Left ventricle myocardium superior (tissue), 1 donor: ENCODE data around the gene ATAD1. TPM values are rescaled to one million over a fixed set of nuclear protein-coding genes. Genes with fewer than 3 reads are reported as not detected.
"Not testable (repeated sequence)": the region's sequence is repeated elsewhere in the genome, so short reads cannot be mapped to it uniquely, and the experiment has no call there.

Source experiments
- ATAC-seq: fragments of 200-7000 bp; cut with Tn5 transposase; one replicate; pipeline ENCODE4 v1.9.1; 2020; ENCODE audit warnings: mild to moderate bottlenecking, moderate library complexity
- DNase-seq: peaks from one replicate; pipeline ENCODE4 v3.0.0-alpha.2; 2020
- intact Hi-C: fragments of 100-400 bp; cut with micrococcal nuclease; formaldehyde crosslinking; loops from one replicate; pipeline ENCODE4 v1.11.0; 2022
- total RNA-seq: library from RNA; stranded (reverse); fragmentation: NEBNext Ultra II Directional; extraction: Animal tissue kit (Norgen Biotek cat#: 25700); gene quantifications from one replicate; pipeline ENCODE4 v1.2.1, GENCODE V29; 2021
- donor health status: DM: no; HTN: yes; CAD: no; lungs with severe emphysema.

The ATAD1 gene
- total RNA-seq, 1 donor from 2014 or later, result 98.4 TPM

DNA sequence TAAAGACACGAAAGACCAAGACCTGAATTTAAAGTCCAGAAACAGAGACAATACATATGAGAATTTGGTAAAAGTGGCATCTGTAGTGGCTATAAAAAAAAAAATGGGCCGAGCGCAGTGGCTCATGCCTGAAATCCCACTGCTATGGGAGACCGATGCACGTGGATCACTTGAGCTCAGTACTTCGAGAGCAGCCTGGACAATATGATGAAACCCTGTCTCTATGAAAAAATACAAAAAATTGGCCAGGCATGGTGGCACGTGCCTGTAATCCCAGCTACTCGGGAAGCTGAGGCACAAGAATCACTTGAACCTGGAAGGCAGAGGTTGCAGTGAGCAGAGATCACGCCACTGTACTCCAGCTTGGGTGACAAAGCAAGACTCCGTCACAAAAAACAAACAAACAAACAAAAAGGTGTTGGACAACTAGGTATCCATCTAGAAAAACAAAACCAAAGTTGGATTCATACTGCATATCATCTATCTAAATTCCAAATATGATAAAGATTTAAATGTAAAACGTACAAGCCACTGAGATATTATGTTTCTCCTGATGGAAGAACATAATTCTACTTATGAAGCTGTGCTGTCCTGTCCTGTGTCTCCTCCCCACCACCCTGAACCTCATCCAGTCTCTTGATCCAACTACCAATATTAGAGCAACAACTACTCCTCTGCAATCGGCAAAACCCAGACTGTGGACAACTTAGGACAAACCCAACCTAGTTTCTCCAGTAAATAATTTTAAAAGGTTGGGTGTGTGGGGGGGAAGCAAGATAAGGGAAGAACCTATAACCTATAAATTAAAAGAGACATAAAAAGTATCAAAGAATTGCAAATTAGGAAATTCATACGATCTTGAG lies 53.7 kb downstream of the ATAD1 start:
- ATAC-seq, result no peak

DNA sequence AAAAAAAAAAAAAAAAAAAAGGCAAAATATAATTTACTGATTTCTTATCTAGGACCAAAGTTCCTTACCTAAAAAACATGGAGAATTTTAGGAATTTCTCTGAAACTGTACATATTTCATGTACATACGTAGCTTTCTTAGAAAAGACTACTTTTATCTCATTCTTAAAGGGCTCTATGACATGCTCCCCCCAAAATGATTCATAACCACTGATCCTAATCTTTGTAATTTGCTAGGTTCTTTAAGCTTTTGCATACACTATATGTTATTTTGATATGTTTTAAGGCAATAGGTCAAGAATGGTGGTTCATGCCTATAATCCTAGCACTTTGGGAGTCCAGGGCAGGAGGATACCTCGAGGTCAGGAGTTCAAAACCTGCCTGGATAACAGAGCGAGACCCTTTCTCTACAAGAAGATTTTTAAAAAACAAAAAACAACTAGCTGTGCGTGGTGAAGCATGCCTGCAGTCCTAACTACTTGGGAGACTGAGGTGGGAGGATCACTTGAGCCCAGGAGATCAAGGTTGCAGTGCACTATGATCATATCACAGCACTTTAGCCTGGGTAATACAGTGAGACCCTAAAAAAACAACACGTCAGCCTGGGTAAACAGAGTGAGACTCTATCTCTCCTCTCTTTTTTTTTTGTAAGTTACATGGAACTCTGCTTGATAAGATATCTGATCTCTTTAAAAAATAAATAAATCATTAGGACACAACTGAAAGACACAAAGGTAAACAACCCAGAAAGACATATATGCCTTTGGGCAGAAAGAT lies 54.8 kb downstream of the ATAD1 start:
- no peak for ATAC-seq
- intact Hi-C loops, result no loop called here
- DNase-seq, result no peak

More for the DNA sequence above, 53.7 kb downstream of the ATAD1 start:
- intact Hi-C loops, result no loop called here
- DNase-seq, result no peak

DNA sequence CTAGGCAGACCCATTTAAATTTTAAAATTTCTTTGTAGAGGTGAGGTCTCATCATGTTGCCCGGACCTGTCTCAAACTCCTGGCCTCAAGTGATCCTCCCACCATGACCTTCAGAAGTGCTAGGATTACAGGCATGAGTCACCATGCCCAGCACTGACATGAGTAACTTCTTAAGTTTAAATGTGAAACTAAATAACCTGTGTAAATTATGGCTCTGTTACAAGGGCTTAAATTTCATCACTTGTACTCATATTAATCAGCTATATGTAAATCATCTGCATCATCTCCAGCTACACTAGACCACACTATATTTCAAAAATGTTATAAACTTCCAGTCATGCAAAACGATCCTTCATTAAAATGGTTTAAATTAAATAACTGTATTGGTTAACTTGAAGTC lies 56.1 kb downstream of the ATAD1 start:
- DNase-seq (no peak), ATAC-seq (peak; percentile 35)
- intact Hi-C loops, result no loop called here

DNA sequence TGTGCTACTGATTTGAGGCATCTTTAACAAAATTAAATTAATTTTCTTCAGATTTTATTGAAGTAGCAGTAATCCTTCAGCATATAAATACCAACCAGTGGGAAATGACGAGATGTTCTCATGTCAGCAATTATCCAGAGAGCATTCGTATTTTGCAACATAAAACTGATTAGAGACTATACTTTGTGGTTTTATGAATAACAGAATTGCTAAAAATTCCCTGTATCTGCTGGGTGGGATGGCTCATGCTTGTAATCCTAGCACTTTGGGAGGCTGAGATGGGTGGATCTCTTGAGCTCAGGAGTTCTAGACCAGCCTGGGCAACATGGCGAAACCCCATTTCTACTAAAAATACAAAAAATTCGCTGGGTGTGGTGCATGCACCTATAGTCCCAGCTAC lies 56.9 kb downstream of the ATAD1 start:
- no peak for ATAC-seq
- no peak for DNase-seq
- intact Hi-C loops, result no loop called here

DNA sequence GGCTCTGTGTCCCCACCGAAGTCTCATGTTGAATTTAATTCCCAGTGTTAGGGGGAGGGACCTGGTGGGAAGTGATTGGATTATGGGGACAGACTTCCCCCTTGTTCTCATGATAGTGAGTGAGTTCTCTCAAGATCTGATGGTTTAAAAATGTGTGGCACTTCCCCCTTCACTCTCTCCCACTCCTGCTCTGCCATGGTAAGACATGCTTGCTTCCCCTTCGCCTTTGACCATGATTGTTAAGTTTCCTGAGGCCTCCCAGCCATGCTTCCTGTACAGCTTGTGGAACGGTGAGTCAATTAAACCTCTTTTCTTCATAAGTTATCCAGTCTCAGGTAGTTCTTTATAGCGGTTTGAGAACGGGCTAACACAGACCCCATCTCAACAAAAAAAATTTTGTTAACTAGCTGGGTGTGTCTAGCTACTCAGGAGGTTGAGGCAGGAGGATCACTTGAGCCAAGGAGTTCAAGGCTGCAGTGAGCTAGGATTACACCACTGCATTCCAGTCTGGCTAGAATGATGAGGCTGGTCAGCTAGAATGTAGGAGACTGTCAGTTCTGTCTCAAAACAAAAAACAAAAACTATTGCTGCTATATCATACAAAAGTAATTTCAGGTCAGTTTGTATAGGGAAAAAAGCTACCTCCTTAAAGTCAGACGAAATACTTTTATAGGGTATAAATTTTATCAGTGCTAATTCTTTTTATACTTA lies 57.7 kb downstream of the ATAD1 start:
- ATAC-seq (no peak), DNase-seq (no peak)
- intact Hi-C loops, result no loop called here

DNA sequence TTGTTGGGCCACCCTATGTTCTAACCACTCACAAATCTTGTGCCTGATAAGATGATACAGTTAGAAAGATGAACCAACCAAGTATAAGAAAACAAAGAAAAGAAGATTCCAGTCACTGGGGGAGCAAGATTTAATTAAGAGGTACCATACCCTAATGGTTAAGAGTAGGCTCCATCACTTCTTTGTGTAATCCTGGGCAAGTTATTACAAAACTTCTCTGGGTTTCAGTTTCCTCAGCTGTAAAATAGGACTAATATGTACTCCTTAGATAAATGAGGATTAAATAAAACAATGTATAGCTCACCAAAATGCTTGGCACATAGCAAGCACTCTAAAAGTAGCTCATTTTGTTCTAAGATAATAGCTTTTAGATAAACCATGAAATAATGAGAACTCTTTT lies 58.5 kb downstream of the ATAD1 start:
- ATAC-seq (no peak), DNase-seq (no peak)
- intact Hi-C loops, result no loop called here

DNA sequence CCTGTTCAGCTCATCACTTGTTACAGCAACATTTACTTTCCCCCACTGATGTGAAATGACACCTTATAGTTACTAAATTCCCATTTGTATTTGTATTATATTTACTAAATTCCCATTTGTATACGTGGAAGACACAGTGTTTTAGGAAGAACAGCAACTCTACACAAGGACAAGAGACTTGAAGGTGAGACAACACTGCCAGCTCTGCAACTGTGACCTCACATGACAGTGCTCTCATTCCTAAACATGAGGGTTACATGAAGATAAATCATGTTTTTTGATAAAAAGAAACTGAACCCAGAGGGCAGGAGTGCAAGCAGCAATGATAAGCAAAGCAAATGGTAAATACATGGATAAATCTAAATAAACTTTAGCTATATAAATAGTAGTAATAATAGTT lies 60.3 kb downstream of the ATAD1 start:
- intact Hi-C loops, result no loop called here
- DNase-seq (no peak), ATAC-seq (peak; percentile 38)

DNA sequence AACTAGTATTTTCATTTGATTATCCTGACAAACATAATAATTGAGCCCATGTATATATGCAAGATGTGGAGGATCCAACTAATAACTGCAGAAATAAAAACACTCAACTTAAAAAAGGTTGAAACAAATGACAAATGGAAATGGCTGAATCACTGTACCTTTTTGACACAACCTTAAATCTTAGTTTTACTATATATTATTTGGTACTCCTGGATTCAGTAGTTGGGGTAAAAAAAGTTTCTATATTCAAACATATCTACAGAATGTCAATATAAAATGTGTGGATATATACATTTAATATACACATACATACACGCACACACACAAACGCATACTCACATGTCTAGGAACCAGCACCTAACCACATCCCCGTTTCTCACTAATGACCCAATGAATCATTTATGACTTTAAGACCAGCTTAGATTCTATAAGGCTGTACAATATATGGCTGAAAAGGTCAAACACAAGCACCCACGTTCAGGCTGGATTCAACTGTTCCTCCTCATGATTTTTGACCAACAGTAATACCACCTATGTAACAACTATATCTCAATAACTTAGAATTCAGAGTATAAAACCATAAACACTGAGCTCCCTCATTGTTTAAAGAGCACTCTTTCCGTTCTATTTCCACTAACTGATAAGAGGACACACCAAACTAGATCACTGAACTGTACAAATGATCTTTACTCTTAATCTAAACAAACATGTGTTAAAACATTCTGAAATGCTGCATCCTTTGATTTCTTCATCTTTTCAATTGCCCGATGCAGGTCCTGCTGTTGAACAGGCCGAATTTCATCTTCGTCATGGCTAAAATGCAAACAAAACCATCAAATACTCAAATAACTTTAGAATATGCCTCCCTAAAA lies 63.8 kb downstream of the ATAD1 start:
- no peak for DNase-seq
- no peak for ATAC-seq
- intact Hi-C loops, result no loop called here

DNA sequence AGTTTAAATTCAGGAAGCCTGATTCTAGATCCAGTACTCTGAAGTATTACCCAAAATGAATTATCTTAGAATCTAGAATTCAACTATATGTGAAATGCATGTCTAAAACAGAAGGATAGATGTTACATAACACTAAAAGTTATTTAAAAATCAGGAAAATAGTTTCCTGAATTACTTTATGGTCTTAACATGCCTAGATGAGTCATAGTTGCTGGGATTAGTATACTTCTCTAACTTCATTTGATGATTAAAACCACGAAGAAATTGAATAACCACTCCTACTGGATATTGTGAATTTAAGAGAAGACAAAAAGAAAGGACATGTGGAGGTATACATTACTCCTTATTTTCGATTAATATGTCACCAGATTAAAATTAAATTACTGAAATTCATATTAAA lies 65.5 kb downstream of the ATAD1 start:
- ATAC-seq (no peak), DNase-seq (no peak)
- intact Hi-C loops, result no loop called here

DNA sequence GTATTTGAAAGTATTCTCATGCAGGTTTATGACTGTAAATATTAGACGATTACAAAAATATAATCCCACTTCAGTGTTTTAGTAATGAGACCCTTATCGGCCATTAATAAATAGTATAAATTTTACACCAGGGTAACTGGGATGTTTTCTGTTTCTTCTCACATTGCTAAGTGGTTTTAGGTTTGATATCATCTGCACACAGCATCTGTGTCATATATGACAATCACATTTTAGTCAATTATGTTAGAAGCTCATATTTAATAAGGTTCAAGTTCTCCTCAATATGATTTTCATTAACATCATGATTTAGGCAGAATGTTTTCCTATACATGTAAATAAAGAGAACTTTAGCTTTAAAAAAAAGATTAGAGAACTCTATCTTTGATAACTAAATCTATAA lies 66.8 kb downstream of the ATAD1 start:
- intact Hi-C loops, result no loop called here
- ATAC-seq, result no peak
- no peak for DNase-seq

DNA sequence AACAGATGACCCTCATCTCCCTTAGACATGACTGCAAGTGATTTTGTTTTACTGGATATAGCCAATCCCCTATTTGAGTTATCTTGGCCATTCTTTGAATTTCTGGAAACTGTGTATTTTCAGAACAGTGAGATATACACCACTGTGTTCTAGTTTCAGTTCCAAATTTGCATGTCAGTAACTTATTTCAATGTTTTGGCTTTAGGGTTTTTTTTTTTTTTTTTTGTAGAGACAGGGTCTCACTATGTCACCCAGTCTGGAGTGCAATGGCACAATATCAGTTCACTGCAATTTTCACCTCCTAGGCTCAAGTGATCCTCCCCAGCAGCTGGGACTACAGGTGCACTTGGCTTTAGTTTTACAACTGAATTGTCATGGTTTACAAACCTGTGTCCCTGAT lies 67.2 kb downstream of the ATAD1 start:
- intact Hi-C loops, result no loop called here
- no peak for DNase-seq
- ATAC-seq, result no peak

DNA sequence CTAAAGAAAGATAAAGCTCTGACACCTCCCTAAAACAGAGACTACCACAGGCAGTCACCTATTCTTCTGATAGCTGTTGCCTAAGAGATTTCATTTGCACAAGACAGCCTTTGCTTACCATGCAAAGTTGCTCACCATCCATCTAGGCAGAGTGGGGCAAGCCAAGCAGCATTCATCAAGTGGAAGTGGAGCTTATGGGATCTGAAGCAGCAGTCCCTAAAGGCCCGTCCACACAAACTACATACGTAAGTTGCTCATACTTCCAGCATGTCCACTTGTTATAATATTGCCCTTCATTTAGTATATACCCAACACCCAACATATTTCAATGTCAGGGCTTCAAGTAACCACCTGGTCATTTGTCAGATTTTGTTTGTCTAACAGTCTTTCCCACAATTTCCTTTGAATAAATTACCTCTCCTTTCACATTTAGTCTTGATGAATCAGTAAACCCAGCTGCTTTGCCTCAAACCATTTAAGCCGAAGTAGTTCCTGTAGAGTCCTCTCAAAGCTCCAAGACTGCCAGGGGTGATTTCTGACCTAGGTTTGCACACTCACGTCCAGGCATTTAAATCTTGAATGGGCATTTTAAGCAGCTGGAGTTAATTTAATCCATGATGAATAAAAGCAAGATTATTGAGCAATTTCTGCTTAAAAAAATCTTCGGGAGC lies 67.9 kb downstream of the ATAD1 start:
- intact Hi-C loops, result no loop called here
- peak; percentile 47 for ATAC-seq

DNA sequence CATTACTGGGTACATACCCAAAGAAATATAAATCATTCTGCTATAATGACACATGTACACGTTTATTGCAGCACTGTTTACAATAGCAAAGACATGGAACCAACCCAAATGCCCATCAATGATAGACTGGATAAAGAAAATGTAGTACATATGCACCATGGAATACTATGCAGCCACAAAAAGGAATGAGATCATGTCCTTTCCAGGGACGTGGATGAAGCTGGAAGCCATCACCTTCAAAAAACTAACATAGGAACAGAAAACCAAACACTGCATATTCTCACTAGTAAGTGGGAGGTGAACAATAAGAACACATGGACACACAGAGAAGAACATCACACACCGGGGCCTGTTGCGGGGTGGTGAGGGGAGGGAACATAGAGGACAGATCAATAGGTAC lies 69.8 kb downstream of the ATAD1 start:
- DNase-seq, ATAC-seq, intact Hi-C loops: not testable (repeated sequence)

More for the DNA sequence above, 67.9 kb downstream of the ATAD1 start:
- DNase-seq, result no peak

DNA sequence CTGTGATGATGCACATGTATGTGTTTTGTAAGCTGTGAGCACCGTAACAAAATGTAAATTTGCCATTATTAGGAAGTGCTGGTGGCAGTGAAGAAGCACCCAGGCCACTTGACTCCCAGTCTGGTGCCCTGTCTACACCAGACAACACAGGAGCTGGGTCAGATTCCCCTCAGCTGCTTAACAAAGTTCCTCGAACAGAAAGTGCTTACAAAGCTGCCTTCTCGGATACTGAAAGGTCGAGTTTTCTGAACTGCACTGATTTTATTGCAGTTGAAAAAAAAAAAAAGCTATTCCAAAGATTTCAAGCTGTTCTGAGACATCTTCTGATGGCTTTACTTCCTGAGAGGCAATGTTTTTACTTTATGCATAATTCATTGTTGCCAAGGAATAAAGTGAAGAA lies 71.1 kb downstream of the ATAD1 start:
- no peak for ATAC-seq
- no peak for DNase-seq
- intact Hi-C loops, result no loop called here

DNA sequence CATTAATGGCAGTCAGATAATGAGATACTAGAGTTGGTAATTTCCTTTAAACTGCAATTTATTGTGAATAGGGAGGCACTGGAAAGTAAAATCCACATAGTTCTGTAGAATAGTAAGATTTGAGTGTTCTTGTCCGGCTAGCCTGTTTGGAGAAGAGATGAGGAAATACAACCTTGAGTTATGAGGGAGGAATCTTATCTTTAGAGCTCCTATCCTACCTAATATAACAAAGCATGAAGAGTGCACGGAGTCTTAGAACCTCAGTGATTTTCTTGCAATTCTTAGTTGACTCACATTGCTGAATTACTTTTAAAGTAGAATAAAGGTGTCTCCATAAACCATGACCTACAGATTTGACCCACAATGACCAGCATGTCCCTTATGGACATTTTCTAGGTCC lies 73.4 kb downstream of the ATAD1 start:
- intact Hi-C loops, result no loop called here
- ATAC-seq (no peak), DNase-seq (no peak)

DNA sequence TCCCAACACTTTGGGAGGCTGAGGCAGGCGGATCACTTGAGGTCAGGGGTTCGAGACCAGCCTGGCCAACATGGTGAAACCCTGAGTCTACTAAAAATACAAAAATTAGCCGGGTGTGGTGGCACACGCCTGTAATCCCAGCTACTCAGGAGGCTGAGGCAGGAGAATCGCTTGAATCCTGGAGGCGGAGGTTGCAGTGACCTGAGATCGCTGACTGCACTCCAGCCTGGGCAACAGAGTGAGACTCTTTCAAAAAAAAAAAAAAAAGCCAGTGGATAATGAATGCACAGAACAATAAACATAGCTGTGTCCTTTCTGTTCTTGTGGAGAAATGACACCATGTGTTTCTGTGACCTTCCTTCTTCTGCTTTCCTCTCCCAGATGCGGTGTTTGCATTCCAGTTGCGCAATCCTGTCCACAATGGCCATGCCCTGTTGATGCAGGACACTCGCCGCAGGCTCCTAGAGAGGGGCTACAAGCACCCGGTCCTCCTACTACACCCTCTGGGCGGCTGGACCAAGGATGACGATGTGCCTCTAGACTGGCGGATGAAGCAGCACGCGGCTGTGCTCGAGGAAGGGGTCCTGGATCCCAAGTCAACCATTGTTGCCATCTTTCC lies 74.9 kb downstream of the ATAD1 start:
- not testable (repeated sequence) for ATAC-seq

DNA sequence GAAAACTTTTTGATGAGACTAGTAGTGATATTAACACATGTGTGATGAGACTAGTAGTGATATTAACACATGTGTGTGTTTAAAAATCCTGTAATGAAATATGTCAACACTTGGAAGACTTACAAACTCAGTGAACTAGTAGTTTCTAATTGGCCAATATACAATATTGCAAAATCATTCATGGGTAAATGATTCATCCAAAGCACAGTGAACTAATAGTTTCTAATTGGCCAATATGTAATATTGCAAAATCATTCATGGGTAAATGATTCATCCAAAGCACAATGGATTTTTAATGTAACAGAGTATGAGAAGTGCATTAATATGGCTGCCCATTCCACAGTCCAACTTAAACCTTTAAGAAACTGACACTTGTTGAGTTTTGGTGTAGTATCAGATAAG lies 77.8 kb downstream of the ATAD1 start:
- intact Hi-C loops, result no loop called here
- ATAC-seq (peak; percentile 17), DNase-seq (no peak)

More for the DNA sequence above, 74.9 kb downstream of the ATAD1 start:
- intact Hi-C loops, DNase-seq: not testable (repeated sequence)

DNA sequence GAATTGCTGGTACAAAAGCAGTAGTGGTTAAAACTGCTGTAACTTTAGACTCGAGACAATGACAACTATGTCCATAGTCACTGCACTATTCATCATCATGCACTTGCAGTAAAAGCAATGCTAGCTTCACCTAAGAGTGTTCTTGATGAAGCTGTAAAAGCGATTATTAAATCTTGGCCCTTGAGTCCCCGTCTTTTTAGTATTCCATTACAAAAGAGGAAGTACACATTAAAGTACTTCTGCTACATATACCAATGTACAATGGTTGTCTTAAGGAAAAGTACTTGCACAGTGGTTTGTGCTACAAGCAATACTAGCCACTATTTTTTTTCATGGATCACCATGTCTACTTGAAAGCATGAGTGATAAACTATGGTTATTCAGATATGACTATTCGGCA lies 78.3 kb downstream of the ATAD1 start:
- DNase-seq (no peak), ATAC-seq (no peak)
- intact Hi-C loops, result no loop called here
